HepG2 (cell line): ENCODE measurements around the gene METTL2A. TPM values are rescaled to one million over a fixed set of nuclear protein-coding genes. Genes with fewer than 3 reads are reported as not detected.
"Not testable (repeated sequence)": the region's sequence is repeated elsewhere in the genome, so short reads cannot be mapped to it uniquely, and the experiment has no call there.

Experiments
- CREB1 ChIP-seq, 2 experiments: fragments of 450-650 bp in 1 of 2; IDR thresholded peaks; 2 replicates each; pipeline ENCODE4 v1.6.1; 2016 to 2017; ENCODE audit warnings: control low read depth in 1 of 2, mild to moderate bottlenecking in 1 of 2, missing compliant biosample characterization in 1 of 2, missing genetic modification characterization in 1 of 2
- DPF2 ChIP-seq: sonication (generic); formaldehyde crosslinking; IDR thresholded peaks from 2 replicates; pipeline ENCODE4 v1.4.0; 2020; ENCODE audit warnings: mild to moderate bottlenecking, low read depth, missing genetic modification reagents, borderline replicate concordance
- FOSL2 ChIP-seq: sonication (generic); formaldehyde crosslinking; IDR thresholded peaks from 2 replicates; pipeline ENCODE4 v1.4.0; 2020; ENCODE audit warnings: missing genetic modification reagents
- GATAD1 ChIP-seq: IDR thresholded peaks from 2 replicates; pipeline ENCODE4 v1.6.1; 2016; ENCODE audit warnings: missing genetic modification reagents, missing compliant biosample characterization
- HMG20A ChIP-seq: IDR thresholded peaks from 2 replicates; pipeline ENCODE4 v1.6.1; 2016; ENCODE audit warnings: borderline replicate concordance
- LCORL ChIP-seq, 2 experiments: fragments of 450-650 bp in 1 of 2; sonication (generic) in 1 of 2; formaldehyde crosslinking in 1 of 2; IDR thresholded peaks; 2 replicates each; pipeline versions ENCODE4 v1.5.0 to v1.6.1; 2017 to 2020; ENCODE audit warnings: antibody characterized with exemption in 1 of 2, missing genetic modification reagents in 1 of 2
- MXI1 ChIP-seq: IDR thresholded peaks from 3 replicates; pipeline ENCODE4 v1.6.1; 2012; ENCODE audit warnings: low read depth, low read length, inconsistent platforms, borderline replicate concordance
- POLR2A ChIP-seq, 2 experiments: IDR thresholded peaks; 2 replicates each; pipeline ENCODE4 v1.6.1; 2011; ENCODE audit warnings: low read depth in 2 of 2, low read length in 2 of 2, mild to moderate bottlenecking in 1 of 2, moderate library complexity in 1 of 2; ENCODE audit not compliant: insufficient read depth in 1 of 2
- SKI ChIP-seq: fragments of 450-650 bp; IDR thresholded peaks from one replicate; pipeline ENCODE4 v1.6.1; 2018; ENCODE audit warnings: mild to moderate bottlenecking; ENCODE audit not compliant: partially characterized antibody
- SOX5 ChIP-seq: IDR thresholded peaks from 2 replicates; pipeline ENCODE4 v1.6.1; 2016; ENCODE audit warnings: borderline replicate concordance
- THAP11 ChIP-seq: IDR thresholded peaks from 2 replicates; pipeline ENCODE4 v1.6.1; 2016; ENCODE audit warnings: missing biosample characterization, missing genetic modification reagents
- ZNF121 ChIP-seq: sonication (generic); formaldehyde crosslinking; IDR thresholded peaks from 2 replicates; pipeline ENCODE4 v1.5.0; 2020; ENCODE audit warnings: mild to moderate bottlenecking, missing genetic modification reagents
- polyA plus RNA-seq, 8 experiments: library from polyadenylated mRNA; depleted of rRNA in 3 of 8; stranded (reverse) in 7 of 8; unstranded in 1 of 8; fragments of >200 nt; fragmentation: Illumina TruSeq in 4 of 8; extraction: Trizol in 4 of 8; gene quantifications; 2 replicates each; pipeline versions ENCODE4 v1.2.1 to v1.2.3, GENCODE V29; 2011 to 2016; ENCODE audit warnings: low read depth in 4 of 8, missing spikeins in 1 of 8, mixed read lengths in 1 of 8; ENCODE audit not compliant: insufficient read depth in 1 of 8
- total RNA-seq, 5 experiments: library from RNA; depleted of rRNA; stranded (reverse); fragments of >200 nt; fragmentation: Illumina TruSeq; extraction: Trizol; gene quantifications; 2 replicates each; pipeline ENCODE4 v1.2.3, GENCODE V29; 2016; ENCODE audit warnings: low read depth in 1 of 5
- TF ChIP-seq, protein P1 (sequence below): sonication (generic); formaldehyde crosslinking; IDR thresholded peaks from 2 replicates; pipeline ENCODE4 v1.4.0; 2020; ENCODE audit warnings: missing genetic modification reagents, borderline replicate concordance
- TF ChIP-seq, protein P2 (sequence below): sonication (generic); formaldehyde crosslinking; conservative IDR thresholded peaks from 2 replicates; pipeline ENCODE4 v1.4.0; 2020; ENCODE audit warnings: mild to moderate bottlenecking, missing genetic modification reagents, moderate library complexity
- TF ChIP-seq, protein P3 (sequence below): IDR thresholded peaks from 2 replicates; pipeline ENCODE4 v1.6.1; 2012; ENCODE audit warnings: low read depth, low read length, improper control_type of control experiment
- TF ChIP-seq, protein P4 (sequence below): IDR thresholded peaks from 2 replicates; pipeline ENCODE4 v1.4.0; 2020; ENCODE audit warnings: mild to moderate bottlenecking, missing genetic modification reagents

Gene METTL2A
- total and polyA plus RNA-seq, 2 of the 13 experiments (the other 11 are each of a cell fraction or from before 2014, with no cell fraction given) = 15.6 to 32.3 TPM

DNA sequence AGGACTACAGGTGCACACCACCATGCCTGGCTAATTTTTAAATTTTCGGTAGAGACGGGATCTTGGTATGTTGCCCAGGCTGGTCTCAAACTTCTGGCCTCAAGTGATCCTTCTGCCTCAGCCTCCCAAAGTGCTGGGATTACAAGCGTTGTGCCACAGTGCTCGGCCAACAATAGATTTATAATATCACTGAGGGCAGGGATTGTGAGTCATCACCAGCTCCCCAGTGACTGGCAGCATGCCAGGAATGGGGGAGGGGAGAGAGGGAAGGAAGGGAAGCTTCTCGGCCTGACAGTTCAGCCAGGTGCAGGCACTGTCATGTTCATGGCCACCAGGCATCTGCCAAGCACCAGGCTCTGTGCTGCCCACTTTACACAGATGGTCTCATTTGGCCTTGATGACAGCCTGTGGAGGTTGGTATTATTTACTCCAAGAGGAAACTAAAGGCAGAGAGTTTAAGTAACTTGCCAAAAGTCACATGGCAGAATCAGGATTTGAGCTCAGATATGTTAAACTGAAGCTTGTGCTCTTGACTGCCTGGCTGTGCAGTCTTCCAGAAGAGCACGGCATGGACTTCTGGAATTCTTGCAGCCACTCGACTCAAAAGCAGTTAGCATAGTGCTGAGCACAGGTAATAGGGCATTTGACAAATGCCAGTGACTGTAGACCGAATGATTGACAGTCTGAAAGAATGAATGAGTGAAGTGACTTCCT is 47.1 kb downstream of the METTL2A start (continued):
- TF ChIP-seq, protein P1, sequence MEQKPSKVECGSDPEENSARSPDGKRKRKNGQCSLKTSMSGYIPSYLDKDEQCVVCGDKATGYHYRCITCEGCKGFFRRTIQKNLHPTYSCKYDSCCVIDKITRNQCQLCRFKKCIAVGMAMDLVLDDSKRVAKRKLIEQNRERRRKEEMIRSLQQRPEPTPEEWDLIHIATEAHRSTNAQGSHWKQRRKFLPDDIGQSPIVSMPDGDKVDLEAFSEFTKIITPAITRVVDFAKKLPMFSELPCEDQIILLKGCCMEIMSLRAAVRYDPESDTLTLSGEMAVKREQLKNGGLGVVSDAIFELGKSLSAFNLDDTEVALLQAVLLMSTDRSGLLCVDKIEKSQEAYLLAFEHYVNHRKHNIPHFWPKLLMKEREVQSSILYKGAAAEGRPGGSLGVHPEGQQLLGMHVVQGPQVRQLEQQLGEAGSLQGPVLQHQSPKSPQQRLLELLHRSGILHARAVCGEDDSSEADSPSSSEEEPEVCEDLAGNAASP = 0 out of 2 replicates have a peak, but pooled peaks have one; percentile 15
- TF ChIP-seq, protein P2, sequence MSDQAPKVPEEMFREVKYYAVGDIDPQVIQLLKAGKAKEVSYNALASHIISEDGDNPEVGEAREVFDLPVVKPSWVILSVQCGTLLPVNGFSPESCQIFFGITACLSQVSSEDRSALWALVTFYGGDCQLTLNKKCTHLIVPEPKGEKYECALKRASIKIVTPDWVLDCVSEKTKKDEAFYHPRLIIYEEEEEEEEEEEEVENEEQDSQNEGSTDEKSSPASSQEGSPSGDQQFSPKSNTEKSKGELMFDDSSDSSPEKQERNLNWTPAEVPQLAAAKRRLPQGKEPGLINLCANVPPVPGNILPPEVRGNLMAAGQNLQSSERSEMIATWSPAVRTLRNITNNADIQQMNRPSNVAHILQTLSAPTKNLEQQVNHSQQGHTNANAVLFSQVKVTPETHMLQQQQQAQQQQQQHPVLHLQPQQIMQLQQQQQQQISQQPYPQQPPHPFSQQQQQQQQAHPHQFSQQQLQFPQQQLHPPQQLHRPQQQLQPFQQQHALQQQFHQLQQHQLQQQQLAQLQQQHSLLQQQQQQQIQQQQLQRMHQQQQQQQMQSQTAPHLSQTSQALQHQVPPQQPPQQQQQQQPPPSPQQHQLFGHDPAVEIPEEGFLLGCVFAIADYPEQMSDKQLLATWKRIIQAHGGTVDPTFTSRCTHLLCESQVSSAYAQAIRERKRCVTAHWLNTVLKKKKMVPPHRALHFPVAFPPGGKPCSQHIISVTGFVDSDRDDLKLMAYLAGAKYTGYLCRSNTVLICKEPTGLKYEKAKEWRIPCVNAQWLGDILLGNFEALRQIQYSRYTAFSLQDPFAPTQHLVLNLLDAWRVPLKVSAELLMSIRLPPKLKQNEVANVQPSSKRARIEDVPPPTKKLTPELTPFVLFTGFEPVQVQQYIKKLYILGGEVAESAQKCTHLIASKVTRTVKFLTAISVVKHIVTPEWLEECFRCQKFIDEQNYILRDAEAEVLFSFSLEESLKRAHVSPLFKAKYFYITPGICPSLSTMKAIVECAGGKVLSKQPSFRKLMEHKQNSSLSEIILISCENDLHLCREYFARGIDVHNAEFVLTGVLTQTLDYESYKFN (CRISPR knock-in tag) = 0 out of 2 replicates have a peak, but pooled peaks have one; percentile 18
- peak; percentile 92 for TF ChIP-seq LCORL (IDR thresholded peaks at IDR 0.05)
- not testable (repeated sequence) for TF ChIP-seq LCORL, CREB1 (CRISPR knock-in tag; IDR thresholded peaks at IDR 0.05)
- TF ChIP-seq ZNF121 (CRISPR knock-in tag) = peak; percentile 59; the same call in 1 of the 2 replicates
- TF ChIP-seq CREB1 (IDR thresholded peaks at IDR 0.05) = peak; percentile 52
- 0 out of 2 replicates have a peak, but pooled peaks have one; percentile 15 for TF ChIP-seq HMG20A (CRISPR knock-in tag)
- TF ChIP-seq SKI = peak; percentile 51
- TF ChIP-seq POLR2A (IDR thresholded peaks at IDR 0.05; ENCODE audit: insufficient read depth in 1 of 2, low read depth in 2 of 2, low read length in 2 of 2) = 0 out of 4 replicates have a peak, but pooled peaks of 1 of the 2 experiments have one; percentile 20
- TF ChIP-seq, protein P3, sequence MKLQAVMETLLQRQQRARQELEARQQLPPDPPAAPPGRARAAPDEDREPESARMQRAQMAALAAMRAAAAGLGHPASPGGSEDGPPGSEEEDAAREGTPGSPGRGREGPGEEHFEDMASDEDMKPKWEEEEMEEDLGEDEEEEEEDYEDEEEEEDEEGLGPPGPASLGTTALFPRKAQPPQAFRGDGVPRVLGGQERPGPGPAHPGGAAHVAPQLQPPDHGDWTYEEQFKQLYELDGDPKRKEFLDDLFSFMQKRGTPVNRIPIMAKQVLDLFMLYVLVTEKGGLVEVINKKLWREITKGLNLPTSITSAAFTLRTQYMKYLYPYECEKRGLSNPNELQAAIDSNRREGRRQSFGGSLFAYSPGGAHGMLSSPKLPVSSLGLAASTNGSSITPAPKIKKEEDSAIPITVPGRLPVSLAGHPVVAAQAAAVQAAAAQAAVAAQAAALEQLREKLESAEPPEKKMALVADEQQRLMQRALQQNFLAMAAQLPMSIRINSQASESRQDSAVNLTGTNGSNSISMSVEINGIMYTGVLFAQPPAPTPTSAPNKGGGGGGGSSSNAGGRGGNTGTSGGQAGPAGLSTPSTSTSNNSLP = peak; percentile 60; the same call in 1 of the 2 replicates
- peak; percentile 75; the same call in 1 of the 2 replicates for TF ChIP-seq SOX5 (CRISPR knock-in tag)
- peak; percentile 53; the same call in 1 of the 2 replicates for TF ChIP-seq DPF2 (CRISPR knock-in tag)
- TF ChIP-seq MXI1 = peak; percentile 53; the same call in 1 of the 3 replicates
- TF ChIP-seq FOSL2 (CRISPR knock-in tag) = peak; percentile 98
- TF ChIP-seq, protein P4, sequence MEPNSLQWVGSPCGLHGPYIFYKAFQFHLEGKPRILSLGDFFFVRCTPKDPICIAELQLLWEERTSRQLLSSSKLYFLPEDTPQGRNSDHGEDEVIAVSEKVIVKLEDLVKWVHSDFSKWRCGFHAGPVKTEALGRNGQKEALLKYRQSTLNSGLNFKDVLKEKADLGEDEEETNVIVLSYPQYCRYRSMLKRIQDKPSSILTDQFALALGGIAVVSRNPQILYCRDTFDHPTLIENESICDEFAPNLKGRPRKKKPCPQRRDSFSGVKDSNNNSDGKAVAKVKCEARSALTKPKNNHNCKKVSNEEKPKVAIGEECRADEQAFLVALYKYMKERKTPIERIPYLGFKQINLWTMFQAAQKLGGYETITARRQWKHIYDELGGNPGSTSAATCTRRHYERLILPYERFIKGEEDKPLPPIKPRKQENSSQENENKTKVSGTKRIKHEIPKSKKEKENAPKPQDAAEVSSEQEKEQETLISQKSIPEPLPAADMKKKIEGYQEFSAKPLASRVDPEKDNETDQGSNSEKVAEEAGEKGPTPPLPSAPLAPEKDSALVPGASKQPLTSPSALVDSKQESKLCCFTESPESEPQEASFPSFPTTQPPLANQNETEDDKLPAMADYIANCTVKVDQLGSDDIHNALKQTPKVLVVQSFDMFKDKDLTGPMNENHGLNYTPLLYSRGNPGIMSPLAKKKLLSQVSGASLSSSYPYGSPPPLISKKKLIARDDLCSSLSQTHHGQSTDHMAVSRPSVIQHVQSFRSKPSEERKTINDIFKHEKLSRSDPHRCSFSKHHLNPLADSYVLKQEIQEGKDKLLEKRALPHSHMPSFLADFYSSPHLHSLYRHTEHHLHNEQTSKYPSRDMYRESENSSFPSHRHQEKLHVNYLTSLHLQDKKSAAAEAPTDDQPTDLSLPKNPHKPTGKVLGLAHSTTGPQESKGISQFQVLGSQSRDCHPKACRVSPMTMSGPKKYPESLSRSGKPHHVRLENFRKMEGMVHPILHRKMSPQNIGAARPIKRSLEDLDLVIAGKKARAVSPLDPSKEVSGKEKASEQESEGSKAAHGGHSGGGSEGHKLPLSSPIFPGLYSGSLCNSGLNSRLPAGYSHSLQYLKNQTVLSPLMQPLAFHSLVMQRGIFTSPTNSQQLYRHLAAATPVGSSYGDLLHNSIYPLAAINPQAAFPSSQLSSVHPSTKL = peak; percentile 56
- TF ChIP-seq GATAD1 (CRISPR knock-in tag) = 0 out of 2 replicates have a peak, but pooled peaks have one; percentile 34
- 0 out of 2 replicates have a peak, but pooled peaks have one; percentile 27 for TF ChIP-seq THAP11 (CRISPR knock-in tag)
